HG03520 (cell line): ENCODE data around the gene CXorf49.
"Not testable (repeated sequence)": the region's sequence is repeated elsewhere in the genome, so short reads cannot be mapped to it uniquely, and the experiment has no call there.

Experiments used
- ATAC-seq: cut with Tn5 transposase; IDR thresholded peaks from one replicate; pipeline ENCODE4 v1.9.1; 2021; ENCODE audit warnings: mild to moderate bottlenecking, moderate library complexity; ENCODE audit not compliant: unreplicated experiment

CXorf49 gene

GRCh38 chrX:71675636-71676035, 42.4 kb downstream of the CXorf49 start:
- ATAC-seq, result not testable (repeated sequence)

DNA sequence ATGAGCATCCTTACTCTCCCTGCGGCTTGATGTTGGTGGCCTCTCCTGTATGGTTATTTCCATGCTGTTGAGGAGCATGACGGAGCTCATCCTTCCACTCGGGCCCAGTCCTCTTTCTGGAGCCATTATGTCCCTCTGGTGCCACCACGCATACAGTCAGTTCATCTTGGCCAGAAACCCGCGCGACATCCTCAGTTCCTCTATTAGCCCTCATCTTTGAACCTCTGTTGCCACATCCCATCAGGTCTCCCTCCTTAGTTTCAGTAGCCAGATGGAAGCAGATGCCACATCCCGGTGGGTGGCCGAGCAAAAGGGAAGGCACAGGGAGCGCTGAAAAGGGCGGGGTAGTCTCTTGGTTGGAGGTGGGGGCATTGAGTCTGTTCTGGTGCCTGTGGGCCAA, 46.1 kb downstream of the CXorf49 start:
- no peak for ATAC-seq

- no peak for ATAC-seq
These were observed 46.9 kb downstream of the CXorf49 start for GRCh38 chrX:71671043-71671780.

DNA sequence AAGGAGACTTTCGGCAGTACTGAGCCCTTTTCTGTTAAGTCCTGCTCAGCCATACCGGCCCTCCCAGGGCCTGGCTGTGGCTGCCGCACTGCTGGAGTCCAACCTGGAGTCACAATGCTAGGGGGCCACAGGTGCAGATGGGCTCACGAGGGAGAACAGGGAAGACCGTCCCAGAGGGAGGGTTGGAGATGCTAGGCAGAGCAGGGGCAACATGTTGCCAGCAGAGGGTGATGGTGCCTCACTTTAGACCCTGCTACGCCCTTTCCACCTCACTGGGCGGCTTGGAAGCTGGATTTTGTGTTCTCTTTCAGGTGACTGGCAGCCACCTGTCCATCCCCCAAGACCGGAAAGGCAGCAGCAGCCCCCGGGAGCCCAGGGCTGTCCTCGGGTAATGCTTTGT, 48.1 kb downstream of the CXorf49 start:
- peak; percentile 60 for ATAC-seq

GRCh38 chrX:71669492-71669891, 48.6 kb downstream of the CXorf49 start:
- no peak for ATAC-seq

GRCh38 chrX:71668248-71668595, 49.9 kb downstream of the CXorf49 start:
- ATAC-seq, result no peak

DNA sequence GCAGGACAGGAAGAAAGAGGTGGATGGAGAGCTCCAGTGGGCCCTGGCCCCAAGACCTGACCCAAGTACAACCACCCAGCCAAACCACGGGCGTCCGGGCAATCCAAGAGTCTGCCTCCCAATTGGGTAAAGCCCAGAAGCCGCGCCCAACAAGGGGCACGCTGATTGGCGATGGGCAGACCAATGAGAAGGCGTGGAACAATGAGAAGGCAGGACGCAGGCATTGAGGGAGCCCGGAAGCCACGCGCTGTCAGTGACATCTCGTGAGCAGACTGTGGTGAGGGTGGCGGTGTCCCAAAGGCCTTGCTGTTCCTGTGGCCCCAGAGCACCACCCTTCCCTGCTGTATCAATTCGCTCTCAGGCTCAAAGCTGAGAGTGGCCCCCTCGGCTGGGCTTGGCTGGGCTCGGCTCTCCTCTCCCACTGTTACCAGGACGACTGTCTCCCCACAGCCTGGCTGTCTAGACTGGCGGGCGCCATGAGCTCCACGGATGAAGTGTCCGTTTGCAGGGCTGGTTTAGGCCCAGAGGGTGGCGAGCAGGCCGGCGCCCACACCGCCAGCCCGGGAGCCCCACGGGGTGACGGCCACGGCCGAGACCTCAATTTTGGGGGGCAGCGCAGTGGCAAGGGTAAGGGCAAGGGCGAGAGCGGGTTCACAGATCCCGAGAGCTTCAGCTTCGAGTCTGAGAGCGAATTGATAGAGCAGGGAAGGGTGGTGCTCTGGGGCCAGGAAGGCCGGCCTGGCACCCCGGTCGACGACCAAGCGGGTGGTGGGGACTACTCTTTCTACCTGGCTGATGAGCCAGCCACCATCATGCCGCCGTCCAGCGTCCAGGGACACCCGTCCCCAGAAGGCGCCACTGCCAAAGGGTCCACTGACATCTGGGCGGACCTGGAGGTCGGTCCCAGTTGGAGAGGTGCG, 50.5 kb downstream of the CXorf49 start, which contains the start of gene LOC101059915:
TSS of gene LOC101059915 (plus strand) at position 219 of the 920 bp plus-strand sequence.
- no peak for ATAC-seq

DNA sequence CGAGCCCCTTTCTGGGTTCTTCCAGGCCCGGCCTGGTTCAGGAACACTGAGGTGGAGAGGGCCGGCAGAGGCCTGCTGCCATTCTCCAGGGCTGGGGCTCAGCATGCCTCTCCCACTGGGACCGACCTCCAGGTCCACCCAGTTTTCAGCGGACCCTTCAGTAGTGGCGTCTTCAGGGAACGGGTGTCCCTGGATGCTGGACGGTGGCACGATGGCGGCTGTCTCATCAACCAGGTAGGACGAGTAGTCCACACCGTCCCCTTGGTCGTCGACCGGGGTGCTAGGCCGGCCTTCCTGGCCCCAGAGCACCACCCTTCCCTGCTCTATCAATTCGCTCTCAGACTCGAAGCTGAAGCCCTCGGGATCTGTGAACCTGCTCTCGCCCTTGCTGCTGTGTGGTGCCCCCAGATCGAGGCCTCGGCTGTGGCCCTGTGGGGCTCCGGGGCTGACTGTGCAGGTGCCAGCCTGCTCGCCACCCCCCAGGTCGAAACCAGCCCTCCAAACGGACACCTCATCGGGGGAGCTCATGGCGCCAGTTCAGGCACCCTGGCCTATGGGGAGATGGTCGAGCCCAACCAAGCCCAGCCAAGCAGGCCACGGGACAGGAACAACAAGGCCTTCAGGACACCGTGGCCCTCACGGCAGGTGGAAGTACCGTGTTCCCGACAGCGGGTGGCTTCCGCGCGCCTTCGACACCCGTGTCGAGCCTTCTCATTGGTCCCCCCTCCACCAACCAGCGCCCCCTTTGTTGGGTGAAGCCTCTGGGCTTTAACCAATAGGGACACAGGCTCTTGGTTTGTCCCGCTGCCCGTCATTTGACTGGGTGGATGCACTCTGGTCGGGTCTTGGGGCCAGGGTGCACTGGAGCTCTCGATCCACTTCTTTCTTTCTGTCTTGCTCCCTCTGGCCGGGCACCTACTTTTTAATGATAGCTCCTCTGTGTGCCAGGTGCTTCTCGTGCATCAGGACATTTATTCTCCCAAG, 51.6 kb downstream of the CXorf49 start:
- ATAC-seq, result no peak

DNA sequence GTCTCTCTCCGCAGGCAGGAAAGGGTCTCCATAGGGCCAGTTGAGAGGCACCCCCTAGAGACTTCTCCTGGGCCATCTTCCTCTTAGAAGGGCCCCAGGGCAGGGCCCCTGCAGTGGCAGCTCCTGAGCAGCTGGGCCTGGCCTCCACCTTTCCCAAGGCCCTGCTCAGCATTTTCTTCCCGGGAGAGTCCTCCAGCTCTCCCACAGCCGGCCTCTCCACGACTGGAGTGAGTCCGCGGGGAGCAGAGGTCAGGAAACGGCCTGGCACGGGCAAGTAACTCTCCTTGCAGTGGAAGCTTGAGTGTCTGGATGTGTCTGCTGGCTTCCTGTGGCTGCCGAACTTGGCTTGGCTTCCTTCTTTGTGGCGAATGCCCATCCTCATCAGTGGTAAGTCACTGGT, 52.3 kb downstream of the CXorf49 start:
- no peak for ATAC-seq

DNA sequence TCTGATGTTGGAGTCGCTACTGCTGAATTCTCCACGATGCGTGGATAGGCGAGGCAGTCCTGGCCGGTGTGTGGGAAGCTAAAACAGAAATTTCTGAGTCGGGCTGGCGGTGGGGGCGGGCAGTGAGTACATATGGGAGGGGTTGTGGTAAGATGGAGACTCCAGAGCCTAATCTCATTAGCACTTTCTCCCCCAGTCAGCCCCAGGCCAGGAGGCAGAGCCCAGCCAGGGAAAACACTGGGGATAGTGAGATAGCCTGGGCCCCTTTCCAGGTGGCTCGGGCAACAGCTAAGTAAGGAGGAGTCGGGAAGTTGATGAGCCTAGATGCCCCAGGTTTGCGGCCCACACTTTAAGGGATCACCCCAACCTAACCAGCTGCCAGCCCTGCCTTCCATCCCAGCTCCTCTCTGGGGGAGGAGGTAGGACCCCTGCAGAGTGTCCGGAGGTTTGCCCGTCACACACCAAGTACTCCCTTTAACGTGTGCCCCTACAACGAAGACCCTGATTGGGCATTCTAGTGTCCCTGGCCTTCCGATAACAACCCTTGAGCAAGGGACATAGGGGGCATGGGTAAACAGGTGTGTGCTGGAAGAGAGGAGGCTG, 53.1 kb downstream of the CXorf49 start:
- no peak for ATAC-seq
